ENCODE measurements around the gene TMEM167B. TPM values are rescaled to one million over a fixed set of nuclear protein-coding genes. Genes with fewer than 3 reads are reported as not detected.
A peak's percentile ranks its signal among the peaks of the same experiment; 100 is the strongest.

The TMEM167B gene
- total RNA-seq, 4 donors from 2014 or later, result 17.5 to 26.3 (median 21.8) TPM

DNA sequence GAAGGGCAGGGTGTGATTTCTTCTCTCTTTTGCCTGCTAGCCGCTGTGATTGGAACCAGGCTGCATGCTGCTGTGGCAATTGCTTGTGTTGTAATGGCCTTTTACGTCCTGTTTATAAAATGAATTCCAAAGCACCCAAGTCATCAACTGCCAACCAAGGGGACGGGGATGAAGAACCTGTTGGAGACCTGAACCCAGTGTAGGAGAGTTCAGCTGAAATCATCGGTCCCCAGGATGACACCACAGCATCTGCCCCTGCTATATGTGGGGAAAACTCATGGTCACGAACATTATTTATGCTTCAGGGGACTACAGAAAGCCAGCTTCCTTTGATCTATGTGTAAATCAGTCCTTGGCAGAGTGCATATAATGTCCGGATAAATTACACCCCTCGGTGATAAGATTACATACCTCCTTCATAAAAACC, 3.8 kb downstream of the TMEM167B start:
- H3K4me3 ChIP-seq, result no peak overlapping the region
- no peak for DNase-seq
- H3K4me1 ChIP-seq, result peaks cover 44 to 51% of the 10 kb centered on the region in 2 donors
- no peaks in the 10 kb centered on the region for H3K9me3 ChIP-seq
- in situ Hi-C loops (cut with MboI; ENCODE audit: low sequenced_read_pairs in 4 of 4) (loop anchor here in 1 of 4 donors (10.0 kb wide), 1 partner anchor 130 kb away; the partner anchor contains the start of gene CLCC1), intact Hi-C loops (cut with DNase I; ENCODE audit: low total_unique reads) (loop anchor here (10.0 kb wide), 1 partner anchor 350 kb away; the partner anchor contains the start of gene STXBP3)
- ATAC-seq, result no peak
- peak overlapping the region; percentile 15 to 69 (median 30) for H3K27ac ChIP-seq
- TF ChIP-seq POLR2A (IDR thresholded peaks at IDR 0.05), result no peak
- TF ChIP-seq, protein P1, sequence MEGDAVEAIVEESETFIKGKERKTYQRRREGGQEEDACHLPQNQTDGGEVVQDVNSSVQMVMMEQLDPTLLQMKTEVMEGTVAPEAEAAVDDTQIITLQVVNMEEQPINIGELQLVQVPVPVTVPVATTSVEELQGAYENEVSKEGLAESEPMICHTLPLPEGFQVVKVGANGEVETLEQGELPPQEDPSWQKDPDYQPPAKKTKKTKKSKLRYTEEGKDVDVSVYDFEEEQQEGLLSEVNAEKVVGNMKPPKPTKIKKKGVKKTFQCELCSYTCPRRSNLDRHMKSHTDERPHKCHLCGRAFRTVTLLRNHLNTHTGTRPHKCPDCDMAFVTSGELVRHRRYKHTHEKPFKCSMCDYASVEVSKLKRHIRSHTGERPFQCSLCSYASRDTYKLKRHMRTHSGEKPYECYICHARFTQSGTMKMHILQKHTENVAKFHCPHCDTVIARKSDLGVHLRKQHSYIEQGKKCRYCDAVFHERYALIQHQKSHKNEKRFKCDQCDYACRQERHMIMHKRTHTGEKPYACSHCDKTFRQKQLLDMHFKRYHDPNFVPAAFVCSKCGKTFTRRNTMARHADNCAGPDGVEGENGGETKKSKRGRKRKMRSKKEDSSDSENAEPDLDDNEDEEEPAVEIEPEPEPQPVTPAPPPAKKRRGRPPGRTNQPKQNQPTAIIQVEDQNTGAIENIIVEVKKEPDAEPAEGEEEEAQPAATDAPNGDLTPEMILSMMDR (IDR thresholded peaks at IDR 0.05 in 4 of 5, conservative IDR thresholded peaks at IDR 0.05 in 1 of 5), result no peak
- H3K36me3 ChIP-seq, result peaks cover 0 to 30% of the 10 kb centered on the region in 2 donors
- no peaks in the 10 kb centered on the region for H3K27me3 ChIP-seq

DNA sequence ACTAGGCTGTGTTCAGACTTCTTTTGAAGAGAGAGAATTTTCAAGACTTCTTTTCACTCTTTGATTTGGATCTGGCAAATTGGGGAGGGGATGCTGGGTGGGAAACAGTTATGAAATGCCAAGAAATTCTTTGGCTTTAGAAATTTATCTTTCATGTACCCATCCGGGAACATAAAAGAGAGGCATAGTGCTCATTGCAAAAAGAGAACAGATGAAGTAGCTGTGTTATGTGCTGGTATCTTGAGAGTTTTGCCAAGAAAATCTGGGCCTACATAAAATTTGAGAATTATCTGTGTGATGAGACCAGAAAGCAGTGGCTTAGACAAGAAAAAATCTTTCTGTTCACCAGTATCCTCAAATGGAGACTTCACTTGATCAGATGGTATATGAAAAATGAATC, 4.3 kb downstream of the TMEM167B start:
- peaks cover 48 to 50% of the 10 kb centered on the region in 2 donors for H3K4me1 ChIP-seq
- DNase-seq (no peak), ATAC-seq (no peak)
- intact Hi-C loops (cut with DNase I; ENCODE audit: low total_unique reads) (loop anchor here (10.0 kb wide), 1 partner anchor 350 kb away; the partner anchor contains the start of gene STXBP3), in situ Hi-C loops (cut with MboI; ENCODE audit: low sequenced_read_pairs in 4 of 4) (loop anchor here in 1 of 4 donors (10.0 kb wide), 1 partner anchor 130 kb away; the partner anchor contains the start of gene CLCC1)
- no peaks in the 10 kb centered on the region for H3K9me3 ChIP-seq
- peaks cover 0 to 30% of the 10 kb centered on the region in 2 donors for H3K36me3 ChIP-seq
- TF ChIP-seq POLR2A (IDR thresholded peaks at IDR 0.05), result no peak
- TF ChIP-seq, protein P1 (IDR thresholded peaks at IDR 0.05 in 4 of 5, conservative IDR thresholded peaks at IDR 0.05 in 1 of 5), result no peak
- peak overlapping the region; percentile 15 to 69 (median 30) for H3K27ac ChIP-seq
- H3K27me3 ChIP-seq, result no peaks in the 10 kb centered on the region
- no peak overlapping the region for H3K4me3 ChIP-seq

DNA sequence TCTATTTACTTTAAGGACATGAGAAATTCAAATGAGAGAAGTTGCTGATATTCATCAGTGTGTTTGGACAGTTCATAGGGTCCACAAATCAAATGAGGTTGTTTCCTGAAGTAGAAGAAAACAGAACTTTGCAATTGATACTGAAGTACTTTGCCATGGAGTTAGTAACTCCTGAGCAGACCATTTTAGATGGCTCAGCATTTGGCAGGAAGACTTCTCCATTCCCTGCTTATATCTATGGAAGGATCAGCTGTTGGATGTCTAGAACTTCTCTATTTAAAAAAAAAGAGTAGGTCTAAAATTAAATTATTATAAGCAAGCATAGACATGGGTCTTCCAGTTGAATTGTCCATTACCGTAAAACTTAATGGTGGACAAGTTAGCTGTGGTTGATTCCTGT, 5.1 kb downstream of the TMEM167B start:
- Histone ChIP-seq H3K4me1 (peaks cover 48 to 49% of the 10 kb centered on the region in 2 donors), H3K36me3 (peaks cover 0 to 30% of the 10 kb centered on the region in 2 donors), H3K9me3 (no peaks in the 10 kb centered on the region), H3K27me3 (no peaks in the 10 kb centered on the region), H3K27ac (peak overlapping the region in 2 of 4 donors; percentile 15 to 69), H3K4me3 (no peak overlapping the region)
- in situ Hi-C loops (cut with MboI; ENCODE audit: low sequenced_read_pairs in 4 of 4), result loop anchor here in 1 of 4 donors (10.0 kb wide), 1 partner anchor 131 kb away; the partner anchor contains the start of gene CLCC1
- ATAC-seq (no peak), DNase-seq (no peak)
- TF ChIP-seq, protein P1 (IDR thresholded peaks at IDR 0.05 in 4 of 5, conservative IDR thresholded peaks at IDR 0.05 in 1 of 5), result no peak
- no peak for TF ChIP-seq POLR2A (IDR thresholded peaks at IDR 0.05)
- intact Hi-C loops (cut with DNase I; ENCODE audit: low total_unique reads), result loop anchor here (10.0 kb wide), 1 partner anchor 351 kb away; the partner anchor contains the start of gene STXBP3

DNA sequence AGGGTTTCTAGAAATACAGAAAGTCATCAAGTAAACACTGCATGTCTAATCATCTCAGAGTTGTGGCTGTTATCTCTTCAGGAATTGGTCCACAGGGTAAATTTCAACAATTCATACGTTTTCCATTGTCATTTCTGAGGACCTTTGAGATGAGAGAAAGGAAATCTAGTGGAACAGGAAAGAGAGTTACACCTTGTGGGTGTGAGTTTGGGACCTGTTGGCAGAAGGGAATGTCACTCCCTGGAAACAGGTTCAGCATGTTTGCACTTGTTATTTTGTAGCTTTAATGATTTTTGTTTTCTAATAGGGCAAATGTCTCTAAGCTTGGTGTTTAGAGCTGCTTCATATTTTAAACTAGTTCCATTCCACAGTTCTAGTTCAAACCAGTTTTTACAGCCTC, 5.6 kb downstream of the TMEM167B start:
- H3K27me3 ChIP-seq, result no peaks in the 10 kb centered on the region
- ATAC-seq, result no peak
- no peak for TF ChIP-seq POLR2A (IDR thresholded peaks at IDR 0.05)
- TF ChIP-seq, protein P1 (IDR thresholded peaks at IDR 0.05 in 4 of 5, conservative IDR thresholded peaks at IDR 0.05 in 1 of 5), result no peak
- peaks cover 48 to 49% of the 10 kb centered on the region in 2 donors for H3K4me1 ChIP-seq
- H3K36me3 ChIP-seq, result peaks cover 0 to 30% of the 10 kb centered on the region in 2 donors
- H3K9me3 ChIP-seq, result no peaks in the 10 kb centered on the region
- no peak overlapping the region for H3K4me3 ChIP-seq
- in situ Hi-C loops (cut with MboI; ENCODE audit: low sequenced_read_pairs in 4 of 4), result loop anchor here in 1 of 4 donors (10.0 kb wide), 1 partner anchor 131 kb away; the partner anchor contains the start of gene CLCC1
- H3K27ac ChIP-seq, result peak overlapping the region in 2 of 4 donors; percentile 14 to 69
- intact Hi-C loops (cut with DNase I; ENCODE audit: low total_unique reads), result loop anchor here (10.0 kb wide), 1 partner anchor 351 kb away; the partner anchor contains the start of gene STXBP3
- DNase-seq, result no peak
